K562 (cell line): ENCODE measurements around the gene INPP4B. TPM values are rescaled to one million over a fixed set of nuclear protein-coding genes. Genes with fewer than 3 reads are reported as not detected.

Experiments
- ATAC-seq: fragments of 200-7000 bp; cut with Tn5 transposase; 3 replicates; pipeline ENCODE4 v1.9.1; 2020; ENCODE audit warnings: moderate library complexity
- BruUV-seq: library from RNA; stranded (reverse); fragments of 400-500 nt; replicated peaks from 2 replicates; lab custom pipeline; 2021; lab: Mats Ljungman, UMichigan
- CTCF ChIA-PET: fragments of 300-600 bp; formaldehyde crosslinking; extraction: SDS; loops from one replicate; lab custom pipeline; 2021; ENCODE audit warnings: low intra/inter-chr PET ratio; lab: Yijun Ruan, JAX
- POLR2A ChIA-PET: fragments of 300-600, 350-650 bp; sonication (Branson Sonifier 250); formaldehyde crosslinking; extraction: SDS; loops from one replicate; lab custom pipeline; 2021; ENCODE audit warnings: antibody characterized with exemption, inconsistent platforms; lab: Yijun Ruan, JAX
- DNase-seq, 4 experiments: peaks; one replicate each; pipeline versions ENCODE4 v3.0.0 to v3.0.0-alpha.2; 2011 to 2018; ENCODE audit warnings: low spot score in 3 of 4, mixed read lengths in 3 of 4; ENCODE audit errors: extremely low read depth in 1 of 4
- FAIRE-seq: peaks from 2 replicates; lab custom pipeline; 2011; peaks lifted over from hg19 to GRCh38; lab: Jason Lieb, UNC
- H2AFZ ChIP-seq: 2 replicates; pipeline ENCODE4 v1.6.0; 2011; ENCODE audit warnings: low read depth, low read length, control low read depth, inconsistent platforms
- H3K27ac ChIP-seq: fragments of 200-600 bp; 3 replicates; pipeline ENCODE4 v1.8.0; 2011; ENCODE audit warnings: low read depth, mild to moderate bottlenecking, control low read depth, inconsistent platforms, low read length, moderate library complexity, mixed read lengths; ENCODE audit errors: extremely low read depth
- H3K27me3 ChIP-seq, 2 experiments: fragments of 300-600 bp in 1 of 2; 2 replicates in 1 of 2; 3 replicates in 1 of 2; pipeline versions ENCODE4 v1.6.0 to v1.8.0; 2011; ENCODE audit warnings: inconsistent platforms in 2 of 2, low read length in 2 of 2, mild to moderate bottlenecking in 1 of 2, mixed read lengths in 1 of 2, moderate library complexity in 1 of 2; ENCODE audit not compliant: control insufficient read depth in 2 of 2, insufficient read depth in 2 of 2
- H3K36me3 ChIP-seq: fragments of 300-600 bp; 3 replicates; pipeline ENCODE4 v1.8.0; 2011; ENCODE audit warnings: mild to moderate bottlenecking, low read length, inconsistent platforms; ENCODE audit not compliant: control insufficient read depth, insufficient read depth
- H3K4me1 ChIP-seq, 2 experiments: fragments of 200-600 bp in 1 of 2; replicated peaks in 1 of 2; 2 replicates in 1 of 2; 3 replicates in 1 of 2; pipeline versions ENCODE4 v1.5.1 to v1.8.0; 2011; ENCODE audit warnings: inconsistent platforms in 2 of 2, low read length in 2 of 2, mild to moderate bottlenecking in 1 of 2, mixed read lengths in 1 of 2, moderate library complexity in 1 of 2; ENCODE audit not compliant: control insufficient read depth in 2 of 2, insufficient read depth in 2 of 2
- H3K4me2 ChIP-seq: 2 replicates; pipeline ENCODE4 v1.6.1; 2011; ENCODE audit warnings: low read length, control low read depth, inconsistent platforms, mixed read lengths; ENCODE audit not compliant: insufficient read depth
- H3K4me3 ChIP-seq: fragments of 200-600 bp; sonication (generic), shearing (Covaris generic); 2 replicates; pipeline ENCODE4 v1.5.1; 2016; ENCODE audit warnings: control low read depth, inconsistent platforms
- H3K79me2 ChIP-seq: fragments of 200-600 bp; 3 replicates; pipeline ENCODE4 v1.8.0; 2011; ENCODE audit warnings: low read length, inconsistent platforms; ENCODE audit not compliant: control insufficient read depth, insufficient read depth
- H3K9ac ChIP-seq, 2 experiments: 2 replicates each; pipeline versions ENCODE4 v1.6.0 to v1.6.1; 2011; ENCODE audit warnings: low read depth in 2 of 2, low read length in 2 of 2, control low read depth in 1 of 2, inconsistent platforms in 1 of 2, mild to moderate bottlenecking in 1 of 2, mixed read lengths in 1 of 2; ENCODE audit not compliant: insufficient read depth in 1 of 2
- H3K9me1 ChIP-seq: one replicate; pipeline ENCODE4 v1.6.0; 2011; ENCODE audit warnings: inconsistent platforms, mild to moderate bottlenecking, low read length, moderate library complexity; ENCODE audit not compliant: control insufficient read depth, insufficient read depth
- H3K9me3 ChIP-seq: replicated peaks from 2 replicates; pipeline ENCODE4 v1.5.1; 2011; ENCODE audit warnings: low read depth, low read length, inconsistent platforms; ENCODE audit not compliant: control insufficient read depth, insufficient read depth
- H4K20me1 ChIP-seq: replicated peaks from 2 replicates; pipeline ENCODE4 v1.6.1; 2011; ENCODE audit warnings: low read length, inconsistent platforms, mixed read lengths; ENCODE audit not compliant: control insufficient read depth, insufficient read depth
- ATF1 ChIP-seq, 2 experiments: fragments of 450-650 bp in 1 of 2; IDR thresholded peaks; 2 replicates each; pipeline ENCODE4 v1.6.1; 2016; ENCODE audit warnings: missing compliant biosample characterization in 1 of 2, missing genetic modification characterization in 1 of 2
- CBFA2T3 ChIP-seq: fragments of 450-650 bp; IDR thresholded peaks from 2 replicates; pipeline ENCODE4 v1.6.1; 2017
- FOXM1 ChIP-seq, 2 experiments: fragments of 450-650 bp in 1 of 2; sonication (generic) in 1 of 2; formaldehyde crosslinking in 1 of 2; IDR thresholded peaks; 2 replicates each; pipeline versions ENCODE4 v1.6.1 to v1.9.0; 2017 to 2022; ENCODE audit warnings: low read depth in 2 of 2, mild to moderate bottlenecking in 2 of 2, missing genetic modification reagents in 1 of 2, moderate library complexity in 1 of 2
- HOXB6 ChIP-seq: fragments of 250-450 bp; sonication (Bioruptor Pico); IDR thresholded peaks from 2 replicates; pipeline ENCODE4 v1.5.1; 2022; ENCODE audit warnings: mild to moderate bottlenecking, borderline replicate concordance
- PHF8 ChIP-seq: fragments of 200-600 bp; sonication (generic); IDR thresholded peaks from 2 replicates; pipeline ENCODE4 v1.6.1; 2012; ENCODE audit warnings: mixed run types, mild to moderate bottlenecking, inconsistent platforms, low read length, moderate library complexity, borderline replicate concordance
- SMARCE1 ChIP-seq: fragments of 450-650 bp; IDR thresholded peaks from 2 replicates; pipeline ENCODE4 v1.7.1; 2016; ENCODE audit warnings: mild to moderate bottlenecking
- STAT5A ChIP-seq: IDR thresholded peaks from 2 replicates; pipeline ENCODE4 v1.6.1; 2012; ENCODE audit warnings: low read length, inconsistent platforms, borderline replicate concordance
- ZNF134 ChIP-seq: fragments of 250-450 bp; sonication (Bioruptor Pico); conservative IDR thresholded peaks from 2 replicates; pipeline ENCODE4 v1.4.0; 2020
- WGBS: fragments of 100-300 bp; shearing (Covaris generic); methylation state at CpG from one replicate; pipeline ENCODE4 v1.1.6; 2016; ENCODE audit warnings: low coverage, mixed read lengths; ENCODE audit not compliant: insufficient coverage; ENCODE audit errors: missing lambda C conversion rate; 5-methylcytosine and 5-hydroxymethylcytosine counted together
- in situ Hi-C: fragments of 300-500 bp; cut with MboI; formaldehyde crosslinking; loops from 4 replicates; pipeline ENCODE4 v1.15.0; 2018; ENCODE audit warnings: inconsistent platforms, mixed read lengths
- intact Hi-C: fragments of 100-400 bp; cut with micrococcal nuclease; formaldehyde crosslinking; loops from 2 replicates; pipeline ENCODE4 v1.14.2; 2022
- polyA plus RNA-seq, 8 experiments: library from polyadenylated mRNA; depleted of rRNA in 4 of 8; stranded (reverse) in 5 of 8; unstranded in 3 of 8; fragments of >200 nt; fragmentation: Nextera tagmentation in 2 of 8; fragmentation: Illumina TruSeq in 1 of 8; extraction: Ambion mirVana in 2 of 8; extraction: Trizol in 1 of 8; gene quantifications; 2 replicates each; pipeline versions ENCODE4 v1.2.1 to v1.2.3, GENCODE V29; 2011 to 2014; ENCODE audit warnings: inconsistent platforms in 1 of 8, missing spikeins in 1 of 8
- total RNA-seq, 7 experiments: library from RNA; depleted of rRNA in 6 of 7; stranded (reverse); fragments of >200 nt in 6 of 7; fragmentation: Illumina TruSeq in 2 of 7; extraction: Trizol in 2 of 7; gene quantifications; 2 replicates each; pipeline versions ENCODE4 v1.2.1 to v1.2.3, GENCODE V29; 2011 to 2021; ENCODE audit warnings: low replicate concordance in 1 of 7
- TF ChIP-seq, protein P1 (sequence below): fragments of 450-650 bp; conservative IDR thresholded peaks from 2 replicates; pipeline ENCODE4 v1.6.1; 2016; ENCODE audit warnings: missing genetic modification characterization, low read depth, mild to moderate bottlenecking, control low read depth, missing compliant biosample characterization
- TF ChIP-seq, protein P2 (sequence below): fragments of 250-450 bp; sonication (Bioruptor Pico); IDR thresholded peaks from 2 replicates; pipeline ENCODE4 v1.4.0; 2020; ENCODE audit warnings: mild to moderate bottlenecking, moderate library complexity

Gene INPP4B
- total and polyA plus RNA-seq, 9 of the 15 experiments (the other 6 are each of a cell fraction or from before 2014, with no cell fraction given) = 0.04 to 0.11 TPM; not detected in 7

DNA sequence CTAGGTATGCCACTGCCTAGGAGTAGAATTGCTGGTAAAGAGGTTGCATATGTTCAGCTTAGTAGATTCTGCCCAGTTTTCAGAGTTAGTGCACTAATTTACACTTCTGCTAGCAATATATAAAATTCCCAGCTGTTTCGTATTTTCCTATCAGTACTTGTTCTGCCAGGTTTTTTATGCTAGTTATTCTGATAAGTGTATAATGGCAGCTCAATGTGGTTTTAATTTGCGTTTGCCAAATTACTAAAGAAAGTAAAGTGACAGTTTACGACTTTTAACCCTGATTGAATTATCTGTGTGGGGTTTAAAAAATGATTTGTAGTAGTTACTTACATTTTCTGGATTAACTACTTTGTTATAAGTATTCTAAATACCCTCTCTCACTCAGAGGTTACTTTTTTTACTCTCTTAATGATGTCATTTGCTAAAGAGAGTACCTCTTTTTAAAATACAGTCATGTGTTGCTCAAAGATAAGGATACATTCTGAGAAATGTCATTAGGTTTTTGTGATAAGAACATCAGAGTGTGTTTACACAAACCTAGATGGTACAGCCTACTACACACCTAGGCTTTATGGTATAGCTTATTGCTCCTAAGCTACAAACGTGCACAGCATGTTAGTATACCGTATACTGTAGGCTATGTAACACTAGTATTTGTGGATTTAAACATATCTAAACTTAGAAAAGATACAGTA is 846.5 kb downstream of the INPP4B start (continued):
- TF ChIP-seq CBFA2T3 = peak; percentile 87
- no peak for TF ChIP-seq ATF1 (CRISPR knock-in tag; IDR thresholded peaks at IDR 0.05)
- TF ChIP-seq ATF1 (tag; IDR thresholded peaks at IDR 0.05) = 0 out of 2 replicates have a peak, but pooled peaks have one; percentile 15
- TF ChIP-seq STAT5A = peak; percentile 96
- TF ChIP-seq, protein P1, sequence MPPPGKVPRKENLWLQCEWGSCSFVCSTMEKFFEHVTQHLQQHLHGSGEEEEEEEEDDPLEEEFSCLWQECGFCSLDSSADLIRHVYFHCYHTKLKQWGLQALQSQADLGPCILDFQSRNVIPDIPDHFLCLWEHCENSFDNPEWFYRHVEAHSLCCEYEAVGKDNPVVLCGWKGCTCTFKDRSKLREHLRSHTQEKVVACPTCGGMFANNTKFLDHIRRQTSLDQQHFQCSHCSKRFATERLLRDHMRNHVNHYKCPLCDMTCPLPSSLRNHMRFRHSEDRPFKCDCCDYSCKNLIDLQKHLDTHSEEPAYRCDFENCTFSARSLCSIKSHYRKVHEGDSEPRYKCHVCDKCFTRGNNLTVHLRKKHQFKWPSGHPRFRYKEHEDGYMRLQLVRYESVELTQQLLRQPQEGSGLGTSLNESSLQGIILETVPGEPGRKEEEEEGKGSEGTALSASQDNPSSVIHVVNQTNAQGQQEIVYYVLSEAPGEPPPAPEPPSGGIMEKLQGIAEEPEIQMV (tag) = no peak
- TF ChIP-seq SMARCE1 = peak; percentile 91
- no peak for TF ChIP-seq HOXB6 (CRISPR knock-in tag)
- peak; percentile 56; the same call in 1 of the 2 replicates for TF ChIP-seq FOXM1 (IDR thresholded peaks at IDR 0.05; ENCODE audit: low read depth)
- no peak for TF ChIP-seq FOXM1 (CRISPR knock-in tag; IDR thresholded peaks at IDR 0.05; ENCODE audit: low read depth)

GRCh38 chr4:141995056-141995455 is 851.0 kb downstream of the INPP4B start:
- ChIA-PET POLR2A (no interaction called here), CTCF (no interaction called here)
- in situ Hi-C loops = no loop called here
- Histone ChIP-seq H3K27me3 (no peaks in the 10 kb centered on the region), H2AFZ (no peak overlapping the region; the same call in 1 of the 2 replicates), H3K9me3 (0 out of 2 replicates have a peak, but pooled peaks cover 1% of the 10 kb centered on the region), H3K4me3 (no peak overlapping the region), H3K4me1 (peaks cover 0 to 2% of the 10 kb centered on the region in 2 experiments; a peak in 2 of 5 replicates), H3K79me2 (no peaks in the 10 kb centered on the region), H3K9ac (no peak overlapping the region), H3K27ac (no peak overlapping the region), H3K36me3 (no peaks in the 10 kb centered on the region), H3K9me1 (no peaks in the 10 kb centered on the region), H3K4me2 (no peak overlapping the region), H4K20me1 (no peaks in the 10 kb centered on the region)
- DNase-seq (no peak), ATAC-seq (no peak), FAIRE-seq (no peak)
- intact Hi-C loops = no loop called here
- WGBS = 0% methylated on average over 1 of the region's 1 CpG
- no TSS peak for BruUV-seq
- TF ChIP-seq, protein P1 (tag) = no peak
- TF ChIP-seq PHF8 (no peak), ZNF134 (CRISPR knock-in tag) (no peak), STAT5A (no peak)
- TF ChIP-seq, protein P2, sequence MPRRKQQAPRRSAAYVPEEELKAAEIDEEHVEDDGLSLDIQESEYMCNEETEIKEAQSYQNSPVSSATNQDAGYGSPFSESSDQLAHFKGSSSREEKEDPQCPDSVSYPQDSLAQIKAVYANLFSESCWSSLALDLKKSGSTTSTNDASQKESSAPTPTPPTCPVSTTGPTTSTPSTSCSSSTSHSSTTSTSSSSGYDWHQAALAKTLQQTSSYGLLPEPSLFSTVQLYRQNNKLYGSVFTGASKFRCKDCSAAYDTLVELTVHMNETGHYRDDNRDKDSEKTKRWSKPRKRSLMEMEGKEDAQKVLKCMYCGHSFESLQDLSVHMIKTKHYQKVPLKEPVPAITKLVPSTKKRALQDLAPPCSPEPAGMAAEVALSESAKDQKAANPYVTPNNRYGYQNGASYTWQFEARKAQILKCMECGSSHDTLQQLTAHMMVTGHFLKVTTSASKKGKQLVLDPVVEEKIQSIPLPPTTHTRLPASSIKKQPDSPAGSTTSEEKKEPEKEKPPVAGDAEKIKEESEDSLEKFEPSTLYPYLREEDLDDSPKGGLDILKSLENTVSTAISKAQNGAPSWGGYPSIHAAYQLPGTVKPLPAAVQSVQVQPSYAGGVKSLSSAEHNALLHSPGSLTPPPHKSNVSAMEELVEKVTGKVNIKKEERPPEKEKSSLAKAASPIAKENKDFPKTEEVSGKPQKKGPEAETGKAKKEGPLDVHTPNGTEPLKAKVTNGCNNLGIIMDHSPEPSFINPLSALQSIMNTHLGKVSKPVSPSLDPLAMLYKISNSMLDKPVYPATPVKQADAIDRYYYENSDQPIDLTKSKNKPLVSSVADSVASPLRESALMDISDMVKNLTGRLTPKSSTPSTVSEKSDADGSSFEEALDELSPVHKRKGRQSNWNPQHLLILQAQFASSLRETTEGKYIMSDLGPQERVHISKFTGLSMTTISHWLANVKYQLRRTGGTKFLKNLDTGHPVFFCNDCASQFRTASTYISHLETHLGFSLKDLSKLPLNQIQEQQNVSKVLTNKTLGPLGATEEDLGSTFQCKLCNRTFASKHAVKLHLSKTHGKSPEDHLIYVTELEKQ (CRISPR knock-in tag) = no peak
